GM21717 (cell line): ENCODE data around the gene HBM.
"Not testable (repeated sequence)": the region's sequence is repeated elsewhere in the genome, so short reads cannot be mapped to it uniquely, and the experiment has no call there.

ENCODE experiments used
- ATAC-seq: cut with Tn5 transposase; IDR thresholded peaks from one replicate; pipeline ENCODE4 v1.9.1; 2021; ENCODE audit warnings: mild to moderate bottlenecking, moderate library complexity; ENCODE audit not compliant: unreplicated experiment

The HBM gene

DNA sequence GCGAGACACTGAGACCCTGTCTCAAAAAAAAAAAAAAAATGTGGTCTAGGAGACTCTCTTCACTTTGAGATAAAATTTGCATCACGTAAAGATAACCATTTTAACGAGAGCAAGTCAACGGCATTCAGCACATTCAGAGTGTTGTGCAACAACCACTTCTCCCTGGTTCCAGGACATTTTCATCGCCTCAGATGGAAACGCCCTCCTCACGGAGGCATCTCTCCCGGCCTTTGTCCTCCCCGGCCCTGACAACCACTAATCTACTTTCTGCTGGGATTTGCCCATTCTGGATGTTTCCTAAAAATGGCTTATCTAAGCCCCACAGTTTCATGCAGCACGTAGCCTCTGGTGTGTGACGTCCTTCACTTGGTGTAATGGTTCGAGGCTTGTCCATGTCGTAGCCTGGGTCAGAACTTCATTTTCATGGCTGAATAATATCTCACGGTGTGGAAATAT is 21.0 kb upstream of the HBM start:
- no peak for ATAC-seq

- ATAC-seq: no peak
These were observed 19.1 kb upstream of the HBM start for GRCh38 chr16:146646-147045.

- ATAC-seq: no peak
These were observed 16.6 kb upstream of the HBM start for GRCh38 chr16:149024-149660.

DNA sequence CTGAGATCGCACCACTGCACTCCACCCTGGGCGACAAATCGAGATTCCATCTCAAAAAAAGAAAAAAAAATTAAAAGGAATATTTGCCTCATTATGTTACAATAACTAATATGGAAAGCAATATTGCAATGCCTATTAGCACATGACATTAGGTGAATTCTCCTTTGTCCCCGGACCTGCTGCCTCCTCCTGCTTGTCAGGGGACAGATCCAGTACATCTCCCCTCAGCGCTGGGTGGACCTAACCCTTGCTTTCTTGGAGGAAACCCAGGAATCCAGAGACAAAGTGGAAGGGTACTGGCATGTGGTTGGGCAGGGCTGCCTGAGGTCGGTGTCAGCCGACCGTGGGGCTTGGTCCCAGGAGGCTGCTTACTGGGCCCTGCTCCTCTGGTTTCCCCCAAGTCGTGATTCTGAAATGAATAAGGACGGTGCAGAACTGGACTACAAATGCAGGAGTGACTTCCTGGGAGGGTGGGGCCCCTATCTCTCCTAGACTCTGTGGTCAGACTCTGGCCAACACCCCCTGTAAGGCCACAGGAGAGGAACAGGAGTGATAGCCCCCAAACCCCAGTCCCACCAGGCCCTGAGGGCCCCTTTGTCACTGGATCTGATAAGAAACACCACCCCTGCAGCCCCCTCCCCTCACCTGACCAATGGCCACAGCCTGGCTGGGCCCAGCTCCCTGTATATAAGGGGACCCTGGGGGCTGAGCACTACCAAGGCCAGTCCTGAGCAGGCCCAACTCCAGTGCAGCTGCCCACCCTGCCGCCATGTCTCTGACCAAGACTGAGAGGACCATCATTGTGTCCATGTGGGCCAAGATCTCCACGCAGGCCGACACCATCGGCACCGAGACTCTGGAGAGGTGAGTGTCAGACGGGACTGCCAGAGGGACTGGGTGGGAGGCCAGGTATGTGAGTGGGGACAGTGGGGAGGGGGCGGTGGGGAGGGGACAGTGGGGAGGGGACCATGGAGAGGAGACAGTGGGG is 13.3 kb upstream of the HBM start, which contains the start of gene HBZ:
Gene HBZ, plus strand, starts transcription at position 504 of the 988 bp plus-strand sequence. Its CDS starts 266 bp downstream, at position 770.
- no peak for ATAC-seq

DNA sequence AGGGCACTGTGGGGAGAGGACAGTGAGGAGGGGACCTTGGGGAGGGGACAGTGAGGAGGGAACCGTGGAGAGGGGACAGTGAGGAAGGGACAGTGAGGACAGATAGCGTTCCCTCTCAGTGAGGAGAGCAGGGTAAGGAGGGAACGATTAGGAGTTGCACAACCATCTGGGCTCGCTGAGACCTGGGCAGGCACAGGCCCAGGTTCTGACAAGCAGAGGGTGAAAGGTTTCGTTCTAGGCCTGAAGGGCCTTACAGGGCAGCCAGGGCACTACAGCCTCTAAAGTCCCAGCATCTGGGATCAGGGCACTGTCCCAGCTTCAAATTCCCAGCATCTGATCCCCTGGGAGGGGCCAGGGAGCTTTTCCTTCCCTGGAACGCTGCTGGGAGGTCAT is 12.7 kb upstream of the HBM start:
- ATAC-seq: not testable (repeated sequence)

DNA sequence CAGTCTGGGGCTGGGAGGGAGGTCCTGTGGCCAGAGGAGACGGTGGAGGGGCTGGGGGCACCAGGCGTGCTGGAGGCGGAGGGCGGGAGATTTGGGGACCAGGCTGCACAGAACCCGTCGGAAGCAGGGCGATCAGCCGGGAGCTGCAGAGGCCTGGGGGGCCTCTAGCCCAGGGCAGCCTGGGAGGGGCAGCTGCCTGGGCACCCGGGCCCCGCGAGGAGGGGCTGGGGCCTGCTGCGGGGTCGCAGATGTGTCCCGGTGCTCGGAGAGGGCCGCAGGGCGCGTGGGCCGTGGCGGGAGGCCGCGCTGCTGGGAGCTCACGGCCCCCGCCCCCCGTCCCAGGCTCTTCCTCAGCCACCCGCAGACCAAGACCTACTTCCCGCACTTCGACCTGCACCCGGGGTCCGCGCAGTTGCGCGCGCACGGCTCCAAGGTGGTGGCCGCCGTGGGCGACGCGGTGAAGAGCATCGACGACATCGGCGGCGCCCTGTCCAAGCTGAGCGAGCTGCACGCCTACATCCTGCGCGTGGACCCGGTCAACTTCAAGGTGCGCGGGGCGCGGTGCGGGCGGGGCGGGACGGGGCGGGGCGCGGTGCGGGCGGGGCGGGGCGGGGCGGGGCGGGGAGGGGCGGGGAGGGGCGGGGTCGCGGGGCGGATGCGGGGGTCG is 12.1 kb upstream of the HBM start:
- not testable (repeated sequence) for ATAC-seq

DNA sequence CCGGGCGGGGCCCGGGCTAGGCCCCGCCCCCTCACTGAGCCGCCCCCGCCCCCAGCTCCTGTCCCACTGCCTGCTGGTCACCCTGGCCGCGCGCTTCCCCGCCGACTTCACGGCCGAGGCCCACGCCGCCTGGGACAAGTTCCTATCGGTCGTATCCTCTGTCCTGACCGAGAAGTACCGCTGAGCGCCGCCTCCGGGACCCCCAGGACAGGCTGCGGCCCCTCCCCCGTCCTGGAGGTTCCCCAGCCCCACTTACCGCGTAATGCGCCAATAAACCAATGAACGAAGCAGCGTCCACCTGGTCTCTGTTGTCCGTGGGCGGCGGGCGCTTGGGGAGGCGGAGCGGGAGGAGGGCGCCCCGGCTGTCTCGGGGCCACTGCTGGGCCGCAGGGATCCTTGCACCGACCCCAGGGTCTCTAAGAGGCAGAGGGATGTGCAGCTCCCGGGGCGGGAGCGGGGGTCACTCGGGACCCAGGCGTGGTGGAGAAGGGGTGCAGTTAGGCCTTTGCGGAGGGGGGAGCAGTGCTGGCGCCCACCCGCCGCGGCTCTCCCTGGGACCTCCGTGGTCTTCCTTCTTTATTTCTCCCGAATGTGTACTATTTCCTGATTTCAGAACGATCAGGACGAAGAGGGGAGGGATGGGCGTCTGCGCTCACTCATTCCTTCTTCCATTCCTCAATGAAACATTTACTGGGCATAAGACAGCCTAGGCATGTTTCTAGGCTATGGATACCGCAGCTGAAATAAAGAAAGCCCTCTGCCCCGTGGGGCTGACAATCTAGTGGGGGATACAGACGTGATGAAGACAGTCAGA is 11.4 kb upstream of the HBM start:
- ATAC-seq: no peak

DNA sequence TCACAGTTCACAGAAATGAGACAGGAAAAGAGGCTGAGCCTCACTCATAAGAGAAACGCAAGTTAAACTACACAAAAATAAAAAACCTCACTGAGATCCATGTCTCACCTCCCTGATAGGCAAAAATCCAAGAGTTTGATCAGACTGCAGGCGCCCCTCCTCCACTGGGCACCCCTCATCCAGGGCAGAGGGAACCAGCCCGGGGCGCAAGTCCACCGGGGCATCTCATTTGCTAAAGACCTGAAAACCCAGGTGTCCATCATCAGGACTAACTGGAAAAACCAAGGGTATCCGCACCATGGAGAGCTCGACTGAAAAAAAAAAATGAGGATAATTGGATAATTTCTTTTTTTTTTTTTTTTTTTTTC is 10.8 kb upstream of the HBM start:
- ATAC-seq: no peak

DNA sequence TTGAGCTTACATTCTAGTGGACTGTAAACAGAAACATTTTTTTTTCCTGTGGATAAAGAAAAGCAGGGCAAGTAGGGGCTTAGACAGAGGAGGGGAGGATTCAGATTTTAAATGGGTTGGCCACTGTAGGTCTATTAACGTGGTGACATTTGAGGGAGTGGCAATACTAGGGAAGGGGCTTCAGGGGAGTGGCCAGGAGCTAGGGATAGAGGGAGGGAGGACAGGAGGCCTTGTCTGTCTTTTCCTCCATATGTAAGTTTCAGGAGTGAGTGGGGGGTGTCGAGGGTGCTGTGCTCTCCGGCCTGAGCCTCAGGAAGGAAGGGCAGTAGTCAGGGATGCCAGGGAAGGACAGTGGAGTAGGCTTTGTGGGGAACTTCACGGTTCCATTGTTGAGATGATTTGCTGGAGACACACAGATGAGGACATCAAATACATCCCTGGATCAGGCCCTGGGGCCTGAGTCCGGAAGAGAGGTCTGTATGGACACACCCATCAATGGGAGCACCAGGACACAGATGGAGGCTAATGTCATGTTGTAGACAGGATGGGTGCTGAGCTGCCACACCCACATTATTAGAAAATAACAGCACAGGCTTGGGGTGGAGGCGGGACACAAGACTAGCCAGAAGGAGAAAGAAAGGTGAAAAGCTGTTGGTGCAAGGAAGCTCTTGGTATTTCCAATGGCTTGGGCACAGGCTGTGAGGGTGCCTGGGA is 6.5 kb upstream of the HBM start:
- no peak for ATAC-seq

GRCh38 chr16:160242-160641 is 5.5 kb upstream of the HBM start:
- not testable (repeated sequence) for ATAC-seq

- no peak for ATAC-seq
These were observed 5.0 kb upstream of the HBM start for GRCh38 chr16:160691-161190.

- ATAC-seq: no peak
These were observed 3.3 kb upstream of the HBM start for GRCh38 chr16:162271-162991.

GRCh38 chr16:163139-163538 is 2.6 kb upstream of the HBM start:
- not testable (repeated sequence) for ATAC-seq

DNA sequence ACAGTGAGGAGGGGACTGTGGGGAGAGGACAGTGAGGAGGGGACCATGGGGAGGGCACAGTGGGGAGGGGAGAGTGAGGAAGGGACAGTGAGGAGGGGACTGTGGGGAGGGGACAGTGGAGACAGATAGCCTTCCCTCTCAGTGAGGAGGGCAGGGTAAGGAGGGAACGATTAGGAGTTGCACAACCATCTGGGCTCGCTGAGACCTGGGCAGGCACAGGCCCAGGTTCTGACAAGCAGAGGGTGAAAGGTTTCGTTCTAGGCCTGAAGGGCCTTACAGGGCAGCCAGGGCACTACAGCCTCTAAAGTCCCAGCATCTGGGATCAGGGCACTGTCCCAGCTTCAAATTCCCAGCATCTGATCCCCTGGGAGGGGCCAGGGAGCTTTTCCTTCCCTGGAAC is 2.1 kb upstream of the HBM start:
- ATAC-seq: not testable (repeated sequence)

DNA sequence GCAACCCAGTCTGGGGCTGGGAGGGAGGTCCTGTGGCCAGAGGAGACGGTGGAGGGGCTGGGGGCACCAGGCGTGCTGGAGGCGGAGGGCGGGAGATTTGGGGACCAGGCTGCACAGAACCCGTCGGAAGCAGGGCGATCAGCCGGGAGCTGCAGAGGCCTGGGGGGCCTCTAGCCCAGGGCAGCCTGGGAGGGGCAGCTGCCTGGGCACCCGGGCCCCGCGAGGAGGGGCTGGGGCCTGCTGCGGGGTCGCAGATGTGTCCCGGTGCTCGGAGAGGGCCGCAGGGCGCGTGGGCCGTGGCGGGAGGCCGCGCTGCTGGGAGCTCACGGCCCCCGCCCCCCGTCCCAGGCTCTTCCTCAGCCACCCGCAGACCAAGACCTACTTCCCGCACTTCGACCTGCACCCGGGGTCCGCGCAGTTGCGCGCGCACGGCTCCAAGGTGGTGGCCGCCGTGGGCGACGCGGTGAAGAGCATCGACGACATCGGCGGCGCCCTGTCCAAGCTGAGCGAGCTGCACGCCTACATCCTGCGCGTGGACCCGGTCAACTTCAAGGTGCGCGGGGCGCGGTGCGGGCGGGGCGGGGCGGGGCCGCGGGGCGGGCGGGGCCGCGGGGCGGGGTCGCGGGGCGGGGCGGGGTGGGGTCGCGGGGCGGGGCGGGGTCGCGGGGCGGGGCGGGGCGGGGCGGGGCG is 1.5 kb upstream of the HBM start:
- ATAC-seq: not testable (repeated sequence)

GRCh38 chr16:164827-165538 is 795 bp upstream of the HBM start:
- no peak for ATAC-seq

- ATAC-seq: no peak
These were observed 770 bp downstream of the HBM start for GRCh38 chr16:166375-167121.
